ENCODE results near the gene IL1RAPL2. TPM values are rescaled to one million over a fixed set of nuclear protein-coding genes. Genes with fewer than 3 reads are reported as not detected.
A peak's percentile ranks its signal among the peaks of the same experiment; 100 is the strongest.
"Not testable (repeated sequence)": the region's sequence is repeated elsewhere in the genome, so short reads cannot be mapped to it uniquely, and the experiment has no call there.

The IL1RAPL2 gene
- total RNA-seq: not detected

GRCh38 chrX:104565791-104566680, at the start of gene IL1RAPL2:
Gene IL1RAPL2, plus strand, starts transcription at chrX:104566199.
- peak; percentile 48 for ATAC-seq

- ATAC-seq: no peak
Observed at GRCh38 chrX:104522386-104522785, 43.6 kb upstream of the IL1RAPL2 start.

GRCh38 chrX:104523858-104524257, 42.1 kb upstream of the IL1RAPL2 start:
- ATAC-seq: no peak

GRCh38 chrX:104539081-104539480, 26.9 kb upstream of the IL1RAPL2 start:
- ATAC-seq: no peak

- not testable (repeated sequence) for ATAC-seq
Observed at GRCh38 chrX:104542447-104542846, 23.6 kb upstream of the IL1RAPL2 start.

GRCh38 chrX:104564335-104564734, 1.7 kb upstream of the IL1RAPL2 start:
- no peak for ATAC-seq

GRCh38 chrX:104564921-104565703, 887 bp upstream of the IL1RAPL2 start:
- ATAC-seq: no peak

- peak; percentile 11 for ATAC-seq
Observed at GRCh38 chrX:104566681-104567501, 892 bp downstream of the IL1RAPL2 start.

GRCh38 chrX:104567506-104567905, 1.5 kb downstream of the IL1RAPL2 start:
- no peak for ATAC-seq

- no peak for ATAC-seq
Observed at GRCh38 chrX:104568304-104568915, 2.4 kb downstream of the IL1RAPL2 start.

GRCh38 chrX:104618106-104618895, 52.3 kb downstream of the IL1RAPL2 start:
- ATAC-seq: no peak

GRCh38 chrX:104621781-104622180, 55.8 kb downstream of the IL1RAPL2 start:
- ATAC-seq: no peak

- no peak for ATAC-seq
Observed at GRCh38 chrX:104641176-104641575, 75.2 kb downstream of the IL1RAPL2 start.

GRCh38 chrX:104647084-104647483, 81.1 kb downstream of the IL1RAPL2 start:
- no peak for ATAC-seq

GRCh38 chrX:104659005-104659744, 93.2 kb downstream of the IL1RAPL2 start:
- ATAC-seq: no peak

- no peak for ATAC-seq
Observed at GRCh38 chrX:104660092-104660491, 94.1 kb downstream of the IL1RAPL2 start.

- no peak for ATAC-seq
Observed at GRCh38 chrX:104662694-104663093, 96.7 kb downstream of the IL1RAPL2 start.

- ATAC-seq: no peak
Observed at GRCh38 chrX:104665691-104666090, 99.7 kb downstream of the IL1RAPL2 start.

- no peak for ATAC-seq
Observed at GRCh38 chrX:104668550-104668949, 102.6 kb downstream of the IL1RAPL2 start.

GRCh38 chrX:104669063-104669462, 103.1 kb downstream of the IL1RAPL2 start:
- no peak for ATAC-seq

- no peak for ATAC-seq
Observed at GRCh38 chrX:104670051-104670450, 104.1 kb downstream of the IL1RAPL2 start.

Data from esophagus mucosa (tissue), 1 donor.